GM23248 (cell line): ENCODE measurements around the gene DEPP1.

Experiments used
- EZH2 ChIP-seq: fragments of 200-600 bp; sonication (generic); IDR thresholded peaks from 2 replicates; pipeline ENCODE4 v1.6.1; 2018; ENCODE audit warnings: antibody characterized with exemption, mild to moderate bottlenecking; ENCODE audit not compliant: insufficient read depth, poor library complexity, severe bottlenecking
- EZH2phosphoT487 ChIP-seq: fragments of 200-600 bp; sonication (generic); IDR thresholded peaks from 2 replicates; pipeline ENCODE4 v1.6.1; 2018; ENCODE audit warnings: antibody characterized with exemption, moderate library complexity, mild to moderate bottlenecking, low read depth; ENCODE audit not compliant: insufficient read depth

DNA sequence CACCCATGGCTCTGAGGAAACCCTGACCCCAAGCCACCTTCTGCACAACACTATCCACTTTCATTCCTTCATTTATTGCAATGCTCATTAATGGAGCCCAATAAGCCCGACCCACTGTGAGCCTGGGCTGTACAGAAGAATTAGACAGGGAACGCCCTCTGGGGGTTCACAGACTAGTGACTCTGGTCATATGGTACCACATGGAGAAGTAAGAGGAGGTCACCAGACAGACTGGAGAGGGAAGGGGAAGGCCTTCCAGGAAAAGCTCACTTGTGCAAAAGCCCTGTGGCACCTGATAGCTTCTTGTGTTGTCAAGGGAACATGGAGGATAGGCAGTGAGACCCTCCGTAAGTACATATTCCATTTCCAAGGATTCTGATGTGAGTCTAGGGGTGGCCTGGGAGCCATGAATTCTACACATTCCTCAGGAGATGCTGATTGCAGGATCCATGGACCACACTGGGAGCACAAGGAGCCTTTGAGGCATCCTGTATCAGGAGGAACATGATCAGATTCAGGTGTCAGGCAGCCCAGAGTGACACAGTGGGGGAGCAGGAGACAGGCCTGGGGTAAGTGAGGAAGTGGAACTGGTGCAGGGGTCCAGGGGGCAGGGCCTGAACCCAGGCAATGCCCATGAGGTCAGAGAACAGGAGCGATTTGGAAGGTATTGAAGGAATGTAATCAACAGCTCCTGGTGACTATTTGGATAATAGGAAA is 47.5 kb downstream of the DEPP1 start:
- no peak for TF ChIP-seq EZH2
- no peak for TF ChIP-seq EZH2phosphoT487
